PC-9 (cell line): ENCODE data around the gene COL4A2. TPM values are rescaled to one million over a fixed set of nuclear protein-coding genes. Genes with fewer than 3 reads are reported as not detected.

ENCODE experiments used
- BruUV-seq: library from RNA; stranded (reverse); fragments of 400-500 nt; replicated peaks from 2 replicates; lab custom pipeline; 2021; lab: Mats Ljungman, UMichigan
- CTCF ChIA-PET: fragments of 300-600 bp; sonication (Branson Sonifier 250); formaldehyde crosslinking; loops from one replicate; lab custom pipeline; 2022; ENCODE audit warnings: antibody characterized with exemption; lab: Charles Lee
- POLR2A ChIA-PET: fragments of 300-600 bp; sonication (Branson Sonifier 250); formaldehyde crosslinking; loops from one replicate; lab custom pipeline; 2022; ENCODE audit warnings: antibody characterized with exemption; ENCODE audit not compliant: unreplicated experiment; lab: Charles Lee
- DNase-seq, 2 experiments: peaks; one replicate each; pipeline versions ENCODE4 v3.0.0 to v3.0.0-alpha.2; 2015 to 2022; ENCODE audit warnings: mixed read lengths in 1 of 2
- H2AFZ ChIP-seq: fragments of 200-600 bp; sonication (generic); 2 replicates; pipeline ENCODE4 v1.8.1; 2017; ENCODE audit warnings: antibody characterized with exemption
- H3F3A ChIP-seq: fragments of 200-600 bp; sonication (generic); 2 replicates; pipeline ENCODE4 v1.8.1; 2017; ENCODE audit warnings: antibody characterized with exemption, mild to moderate bottlenecking, low read depth; ENCODE audit not compliant: insufficient read depth
- H3K27ac ChIP-seq: fragments of 200-600 bp; sonication (generic); 2 replicates; pipeline ENCODE4 v1.6.1; 2016; ENCODE audit warnings: mixed run types
- H3K27me3 ChIP-seq: fragments of 200-600 bp; sonication (generic); 2 replicates; pipeline ENCODE4 v1.6.1; 2016; ENCODE audit warnings: low read depth, mixed run types; ENCODE audit not compliant: insufficient read depth
- H3K36me3 ChIP-seq: fragments of 200-600 bp; sonication (generic); 2 replicates; pipeline ENCODE4 v1.6.1; 2016; ENCODE audit warnings: low read depth, mixed run types
- H3K4me1 ChIP-seq: fragments of 200-600 bp; sonication (generic); replicated peaks from 2 replicates; pipeline ENCODE4 v1.6.1; 2016; ENCODE audit warnings: mixed run types; ENCODE audit not compliant: insufficient read depth
- H3K4me2 ChIP-seq: fragments of 200-600 bp; sonication (generic); 2 replicates; pipeline ENCODE4 v1.6.1; 2017; ENCODE audit warnings: mixed run types
- H3K4me3 ChIP-seq: fragments of 200-600 bp; sonication (generic); 2 replicates; pipeline ENCODE4 v1.6.1; 2016; ENCODE audit warnings: mixed run types
- H3K79me2 ChIP-seq: fragments of 200-600 bp; sonication (generic); 2 replicates; pipeline ENCODE4 v1.6.1; 2017; ENCODE audit warnings: low read depth, mixed run types
- H3K9me2 ChIP-seq: fragments of 200-600 bp; sonication (generic); 2 replicates; pipeline ENCODE4 v1.8.1; 2017; ENCODE audit warnings: mild to moderate bottlenecking; ENCODE audit not compliant: insufficient read depth
- H3K9me3 ChIP-seq: fragments of 200-600 bp; sonication (generic); 2 replicates; pipeline ENCODE4 v1.8.1; 2016; ENCODE audit warnings: low read depth; ENCODE audit not compliant: insufficient read depth
- H4K20me1 ChIP-seq: fragments of 200-600 bp; sonication (generic); 2 replicates; pipeline ENCODE4 v1.8.1; 2017; ENCODE audit not compliant: insufficient read depth
- CTCF ChIP-seq: fragments of 200-600 bp; sonication (generic); conservative IDR thresholded peaks from 2 replicates; pipeline ENCODE4 v1.6.1; 2017; ENCODE audit warnings: mixed run types, antibody characterized with exemption, mild to moderate bottlenecking, moderate library complexity
- EZH2 ChIP-seq: fragments of 200-600 bp; sonication (generic); IDR thresholded peaks from 2 replicates; pipeline ENCODE4 v1.8.0; 2017; ENCODE audit warnings: antibody characterized with exemption, low read depth
- intact Hi-C: fragments of 100-400 bp; cut with micrococcal nuclease; formaldehyde crosslinking; loops from one replicate; pipeline ENCODE4 v1.10.0; 2022; ENCODE audit not compliant: unreplicated experiment
- total RNA-seq: library from RNA; stranded (reverse); gene quantifications from 2 replicates; pipeline ENCODE4 v1.2.3, GENCODE V29; 2021

The COL4A2 gene
- total RNA-seq, 1 experiment from 2014 or later, result 1.2 TPM

DNA sequence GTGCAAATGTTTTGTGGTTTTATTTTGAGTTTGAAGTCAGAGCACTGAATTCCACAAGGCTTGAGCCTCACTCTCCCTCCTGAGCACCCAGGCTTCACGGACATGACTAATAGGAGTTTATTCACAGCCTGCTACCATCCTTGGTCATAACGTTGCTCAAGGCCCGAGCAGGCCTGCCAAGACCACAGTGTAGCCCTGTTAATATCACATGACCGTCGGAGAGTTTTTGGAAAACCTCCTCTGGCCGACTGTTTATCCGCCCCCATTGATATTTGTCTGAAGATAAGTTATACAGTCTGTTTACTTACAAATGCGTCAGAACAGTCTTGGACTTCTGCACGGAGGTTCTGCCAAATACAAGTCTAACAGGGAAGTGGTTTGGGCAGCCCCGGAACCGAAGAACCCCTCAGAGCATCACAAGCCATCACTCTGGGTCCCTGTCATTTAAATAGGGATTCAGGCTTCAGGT, 89.9 kb downstream of the COL4A2 start:
- Histone ChIP-seq H3K4me1 (peaks cover 14% of the 10 kb centered on the region; the same call in 1 of the 2 replicates), H4K20me1 (no peaks in the 10 kb centered on the region), H3K27me3 (no peaks in the 10 kb centered on the region), H2AFZ (no peak overlapping the region), H3K4me3 (no peak overlapping the region), H3K9me3 (peaks cover 12% of the 10 kb centered on the region; the same call in 1 of the 2 replicates), H3K9me2 (no peaks in the 10 kb centered on the region), H3K36me3 (no peaks in the 10 kb centered on the region; the same call in 1 of the 2 replicates), H3K79me2 (no peaks in the 10 kb centered on the region), H3K4me2 (no peak overlapping the region), H3K27ac (no peak overlapping the region), H3F3A (0 out of 2 replicates have a peak, but pooled peaks cover 7% of the 10 kb centered on the region)
- DNase-seq, result peak in 1 of 2 experiments; percentile 33
- CTCF ChIA-PET, result no interaction called here
- intact Hi-C loops, result no loop called here
- no peak for TF ChIP-seq EZH2
- no peak for TF ChIP-seq CTCF
- POLR2A ChIA-PET, result no interaction called here
- BruUV-seq, result no TSS peak

GRCh38 chr13:110397436-110398115, 90.5 kb downstream of the COL4A2 start:
- BruUV-seq, result no TSS peak
- Histone ChIP-seq H3F3A (0 out of 2 replicates have a peak, but pooled peaks cover 7% of the 10 kb centered on the region), H3K27me3 (no peaks in the 10 kb centered on the region), H3K36me3 (no peaks in the 10 kb centered on the region), H2AFZ (no peak overlapping the region), H3K9me3 (peaks cover 5% of the 10 kb centered on the region; the same call in 1 of the 2 replicates), H4K20me1 (no peaks in the 10 kb centered on the region), H3K79me2 (no peaks in the 10 kb centered on the region), H3K4me2 (no peak overlapping the region), H3K4me3 (no peak overlapping the region), H3K27ac (no peak overlapping the region), H3K4me1 (peaks cover 14% of the 10 kb centered on the region; the same call in 1 of the 2 replicates), H3K9me2 (no peaks in the 10 kb centered on the region)
- peak in 1 of 2 experiments; percentile 12 for DNase-seq
- ChIA-PET POLR2A (no interaction called here), CTCF (no interaction called here)
- intact Hi-C loops, result no loop called here
- no peak for TF ChIP-seq EZH2
- no peak for TF ChIP-seq CTCF

- 0 out of 2 replicates have a peak, but pooled peaks cover 7% of the 10 kb centered on the region for H3F3A ChIP-seq
- 0 out of 2 replicates have a peak overlapping the region, but pooled peaks have one; percentile 6 for H3K27ac ChIP-seq
- no peaks in the 10 kb centered on the region for H3K36me3 ChIP-seq
- H4K20me1 ChIP-seq, result no peaks in the 10 kb centered on the region
- H3K79me2 ChIP-seq, result no peaks in the 10 kb centered on the region
- H3K4me1 ChIP-seq, result peaks cover 20% of the 10 kb centered on the region; the same call in 1 of the 2 replicates
- no peak overlapping the region; the same call in 1 of the 2 replicates for H2AFZ ChIP-seq
- ChIA-PET POLR2A (interaction anchor here (0.6 to 0.7 kb wide), 2 partner anchors 128 to 805 kb away, joined by 4 to 5 read pairs; no protein-coding TSS in a partner anchor), CTCF (interaction anchor here (0.5 to 0.6 kb wide), 2 partner anchors 787 to 812 kb away, joined by 3 to 6 read pairs; no protein-coding TSS in a partner anchor)
- no peak overlapping the region for H3K4me2 ChIP-seq
- intact Hi-C loops, result no loop called here
- H3K27me3 ChIP-seq, result no peaks in the 10 kb centered on the region
- peak in 1 of 2 experiments; percentile 80 for DNase-seq
- BruUV-seq, result no TSS peak
- TF ChIP-seq EZH2, result no peak
- no peak for TF ChIP-seq CTCF
- H3K9me2 ChIP-seq, result no peaks in the 10 kb centered on the region
- no peaks in the 10 kb centered on the region for H3K9me3 ChIP-seq
- no peak overlapping the region for H3K4me3 ChIP-seq
Observed at GRCh38 chr13:110398564-110399507, 91.8 kb downstream of the COL4A2 start.
